D721Med (cell line): Measurements from ENCODE around the gene TDP2.
"Not testable (repeated sequence)": the region's sequence is repeated elsewhere in the genome, so short reads cannot be mapped to it uniquely, and the experiment has no call there.

ENCODE experiments used
- DNase-seq: peaks from one replicate; pipeline ENCODE4 v3.0.0; 2011; ENCODE audit warnings: low spot score; ENCODE audit not compliant: insufficient read length
- FAIRE-seq: peaks from 2 replicates; lab custom pipeline; 2011; peaks lifted over from hg19 to GRCh38; lab: Jason Lieb, UNC
- TF ChIP-seq, protein P1 (sequence below): IDR thresholded peaks from 2 replicates; pipeline ENCODE4 v1.5.1; 2012; ENCODE audit warnings: mild to moderate bottlenecking, control low read depth; ENCODE audit not compliant: insufficient read depth; ENCODE audit errors: missing control alignments

Gene TDP2

DNA sequence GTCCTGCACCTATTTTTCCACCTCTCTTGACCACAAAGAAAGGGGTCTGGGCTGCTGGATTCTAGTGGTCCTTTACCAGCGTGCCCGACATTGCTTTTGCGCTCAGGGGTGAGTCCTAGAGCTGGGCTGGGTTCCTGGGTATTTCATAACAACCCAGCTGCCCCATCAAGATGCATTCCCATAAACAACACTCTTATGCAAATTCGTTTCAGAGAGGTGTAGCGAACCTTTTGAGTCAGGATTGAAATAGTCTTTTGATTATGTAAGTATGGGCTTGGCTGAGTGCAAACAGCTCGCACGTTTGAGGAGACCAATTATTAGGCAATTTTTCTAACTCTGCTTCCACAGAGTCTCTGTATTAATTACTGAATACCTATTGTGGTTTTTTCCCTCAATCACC lies 13.9 kb upstream of the TDP2 start:
- FAIRE-seq, result no peak
- DNase-seq, result no peak
- TF ChIP-seq, protein P1, sequence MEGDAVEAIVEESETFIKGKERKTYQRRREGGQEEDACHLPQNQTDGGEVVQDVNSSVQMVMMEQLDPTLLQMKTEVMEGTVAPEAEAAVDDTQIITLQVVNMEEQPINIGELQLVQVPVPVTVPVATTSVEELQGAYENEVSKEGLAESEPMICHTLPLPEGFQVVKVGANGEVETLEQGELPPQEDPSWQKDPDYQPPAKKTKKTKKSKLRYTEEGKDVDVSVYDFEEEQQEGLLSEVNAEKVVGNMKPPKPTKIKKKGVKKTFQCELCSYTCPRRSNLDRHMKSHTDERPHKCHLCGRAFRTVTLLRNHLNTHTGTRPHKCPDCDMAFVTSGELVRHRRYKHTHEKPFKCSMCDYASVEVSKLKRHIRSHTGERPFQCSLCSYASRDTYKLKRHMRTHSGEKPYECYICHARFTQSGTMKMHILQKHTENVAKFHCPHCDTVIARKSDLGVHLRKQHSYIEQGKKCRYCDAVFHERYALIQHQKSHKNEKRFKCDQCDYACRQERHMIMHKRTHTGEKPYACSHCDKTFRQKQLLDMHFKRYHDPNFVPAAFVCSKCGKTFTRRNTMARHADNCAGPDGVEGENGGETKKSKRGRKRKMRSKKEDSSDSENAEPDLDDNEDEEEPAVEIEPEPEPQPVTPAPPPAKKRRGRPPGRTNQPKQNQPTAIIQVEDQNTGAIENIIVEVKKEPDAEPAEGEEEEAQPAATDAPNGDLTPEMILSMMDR, result no peak

DNA sequence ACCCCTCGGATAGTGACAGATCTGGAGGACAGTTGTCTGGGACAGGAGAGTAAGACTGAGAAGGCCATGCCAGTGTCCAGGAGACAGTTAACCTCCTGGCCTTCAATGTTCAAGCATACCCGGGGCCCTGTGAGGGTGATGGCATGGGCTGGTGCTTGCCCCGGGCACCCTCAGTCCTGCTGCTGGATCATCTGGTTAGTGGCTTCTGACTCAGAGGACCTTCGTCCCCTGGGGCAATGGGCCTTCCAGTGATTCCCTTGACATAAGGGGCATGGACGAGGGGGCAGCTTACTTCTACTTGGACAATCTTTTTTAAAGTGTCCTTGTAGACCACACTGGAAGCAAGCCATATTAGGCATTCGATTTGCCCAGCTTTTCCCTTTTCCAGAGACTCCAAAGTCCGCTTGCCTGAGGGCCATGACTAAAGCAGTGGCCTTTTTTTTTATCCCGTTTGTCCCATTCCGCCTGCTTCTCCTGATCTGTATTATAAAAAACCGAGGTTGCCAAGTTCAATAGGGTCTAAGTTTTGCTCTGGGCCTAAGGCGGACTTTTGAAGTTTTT lies 12.2 kb upstream of the TDP2 start:
- not testable (repeated sequence) for FAIRE-seq, DNase-seq

DNA sequence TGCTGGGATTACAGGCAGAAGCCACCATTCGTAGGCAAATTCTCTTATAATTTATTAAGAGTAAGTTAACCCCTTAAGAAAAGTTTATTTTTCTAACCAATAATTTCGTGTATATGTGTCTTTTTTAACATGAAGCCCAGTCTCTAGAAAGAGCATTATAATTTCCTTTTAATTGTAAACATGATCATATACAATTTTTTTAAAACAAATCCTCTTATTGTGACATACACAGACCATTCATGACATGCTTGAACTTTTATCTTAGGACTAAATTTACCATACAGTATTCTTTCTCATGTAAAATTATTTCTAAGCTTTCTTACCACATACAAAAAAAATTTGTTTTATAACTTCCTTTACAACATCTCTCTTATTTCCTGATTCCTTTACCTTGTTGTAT lies 6.9 kb upstream of the TDP2 start:
- TF ChIP-seq, protein P1, result no peak
- no peak for FAIRE-seq

DNA sequence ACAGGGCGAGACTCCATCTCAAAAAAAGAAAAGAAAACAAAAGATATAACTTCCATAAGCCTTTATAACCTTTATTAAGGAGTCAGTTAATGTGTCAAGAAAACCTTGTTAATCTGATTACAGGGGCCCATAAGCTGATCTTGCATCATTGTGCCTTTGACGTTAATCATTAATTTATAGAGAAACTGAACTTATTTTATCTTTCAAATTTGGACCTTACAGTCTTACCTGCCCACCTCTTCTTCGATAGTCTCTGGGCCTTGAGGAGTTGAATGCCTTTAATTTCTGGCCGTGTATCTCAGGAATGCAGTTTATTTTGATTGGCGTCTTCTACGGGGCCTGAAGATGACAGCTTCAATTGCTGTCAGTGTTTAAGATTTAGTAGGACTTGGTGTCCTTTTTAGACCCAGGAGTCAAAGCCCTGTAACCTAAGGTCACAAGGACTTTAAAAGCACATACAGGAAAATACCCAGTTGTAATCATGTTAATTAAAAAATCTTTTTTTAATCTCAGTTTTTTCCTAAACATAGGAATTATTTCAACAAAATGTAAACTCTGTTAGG lies 6.0 kb upstream of the TDP2 start:
- FAIRE-seq (no peak), DNase-seq (no peak)
- TF ChIP-seq, protein P1, result no peak

More for the DNA sequence above, 6.9 kb upstream of the TDP2 start:
- DNase-seq, result no peak

DNA sequence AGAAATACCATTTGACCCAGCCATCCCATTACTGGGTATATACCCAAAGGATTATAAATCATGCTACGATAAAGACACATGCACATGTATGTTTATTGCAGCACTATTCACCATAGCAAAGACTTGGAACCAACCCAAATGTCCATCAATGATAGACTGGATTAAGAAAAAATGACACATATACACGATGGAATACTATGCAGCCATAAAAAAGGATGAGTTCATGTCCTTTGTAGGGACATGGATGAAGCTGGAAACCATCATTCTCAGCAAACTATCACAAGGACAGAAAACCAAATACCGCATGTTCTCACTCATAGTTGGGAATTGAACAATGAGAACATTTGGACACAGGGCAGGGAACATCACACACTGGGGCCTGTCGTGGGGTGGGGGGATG lies 4.4 kb upstream of the TDP2 start:
- not testable (repeated sequence) for DNase-seq, FAIRE-seq

DNA sequence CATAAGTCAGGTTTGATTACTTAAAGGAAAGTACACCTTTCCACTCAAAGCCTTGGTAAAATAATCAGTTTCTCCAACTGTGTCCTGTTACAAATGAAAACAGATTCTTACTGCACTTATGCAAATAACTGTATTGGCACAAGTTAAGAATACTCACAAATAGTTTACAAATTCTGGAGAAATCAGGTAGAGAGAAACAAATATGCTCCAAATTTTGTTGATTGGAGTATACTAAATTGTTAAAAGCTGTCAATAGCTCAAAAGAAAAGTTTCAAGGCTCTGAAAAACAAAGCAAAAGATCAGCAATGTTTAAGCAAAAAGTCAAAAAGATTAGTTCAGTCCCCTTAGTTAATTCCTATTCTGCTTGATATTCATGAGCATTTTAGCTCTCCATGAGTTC lies 3.8 kb upstream of the TDP2 start:
- not testable (repeated sequence) for DNase-seq, FAIRE-seq

DNA sequence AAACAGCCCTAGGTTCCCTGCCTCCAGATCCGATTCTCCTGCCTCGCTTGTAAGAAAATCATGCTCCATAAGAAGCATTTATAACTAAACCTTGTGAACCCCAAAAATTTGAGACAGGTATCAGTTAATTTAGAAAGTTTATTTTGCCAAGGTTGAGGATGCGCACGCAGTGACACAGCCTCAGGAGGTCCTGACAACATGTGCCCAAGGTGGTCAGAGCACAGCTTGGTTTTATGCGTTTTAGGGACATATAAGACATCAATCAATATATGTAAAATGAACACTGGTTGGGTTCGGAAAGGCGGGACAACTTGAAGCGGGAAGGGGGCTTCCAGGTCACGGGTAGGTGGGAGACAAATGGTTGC lies 2.3 kb upstream of the TDP2 start:
- no peak for FAIRE-seq
- DNase-seq, result no peak
- TF ChIP-seq, protein P1, result no peak

DNA sequence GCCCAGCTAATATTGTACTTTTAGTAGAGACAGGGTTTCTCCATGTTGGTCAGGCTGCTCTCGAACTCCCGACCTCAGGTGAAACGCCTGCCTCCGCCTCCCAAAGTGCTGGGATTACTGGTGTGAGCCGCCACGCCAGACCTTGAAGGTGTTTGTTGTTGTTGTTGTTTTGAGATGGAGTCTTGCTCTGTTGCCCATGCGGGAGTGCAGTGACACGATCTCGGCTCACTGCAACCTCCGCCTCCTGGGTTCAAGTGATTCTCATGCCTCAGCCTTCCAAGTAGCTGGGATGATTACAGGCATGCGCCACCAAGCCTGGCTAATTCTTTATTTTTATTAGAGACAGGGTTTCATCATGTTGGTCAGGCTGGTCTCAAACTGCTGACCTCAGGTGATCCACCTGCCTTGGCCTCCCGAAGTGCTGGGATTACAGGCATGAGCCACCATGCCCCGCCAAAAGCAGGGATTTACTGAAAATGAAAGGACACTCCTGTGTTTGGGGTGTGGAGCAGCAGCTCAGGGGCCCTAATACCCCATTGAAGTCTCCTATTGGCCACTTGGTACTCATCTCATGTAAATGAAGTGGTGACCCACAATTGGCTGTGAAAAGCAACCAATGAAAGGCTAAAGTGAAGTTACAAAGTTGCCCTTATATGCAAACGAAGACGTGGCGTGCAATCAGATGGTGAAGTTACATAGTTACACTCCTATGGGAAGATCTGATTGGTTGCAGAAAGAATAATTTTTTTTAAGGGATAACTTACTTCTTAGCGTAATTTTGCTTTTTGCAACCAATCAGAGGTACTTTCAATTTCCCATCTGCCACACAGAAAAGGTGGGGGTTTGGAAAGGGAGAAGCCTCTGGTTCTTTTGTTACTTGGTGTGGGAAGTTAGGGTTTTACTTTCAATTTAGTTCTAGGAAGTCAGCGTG lies 1.6 kb upstream of the TDP2 start:
- FAIRE-seq, DNase-seq: not testable (repeated sequence)

DNA sequence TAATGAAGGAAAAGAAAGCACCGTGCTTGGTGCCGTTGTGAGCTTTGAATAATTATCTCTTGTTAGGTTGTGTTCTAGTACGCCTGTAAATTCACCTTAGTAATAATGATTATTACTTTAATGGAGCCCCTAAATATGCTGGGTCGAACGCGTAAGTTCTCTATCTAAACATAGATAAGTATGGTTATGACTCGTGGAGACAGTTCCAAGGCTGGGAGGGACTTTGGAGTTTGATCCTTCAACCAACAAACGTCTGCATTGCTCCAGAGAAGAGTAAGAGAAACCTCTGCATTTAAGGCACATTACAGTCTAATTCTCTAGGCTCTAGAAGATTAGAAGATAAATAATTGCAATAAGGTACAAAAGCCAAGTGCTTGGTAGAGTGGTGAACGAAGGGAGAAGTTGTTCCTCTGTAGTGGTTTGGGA lies 692 bp upstream of the TDP2 start:
- no peak for FAIRE-seq
- DNase-seq, result no peak
- TF ChIP-seq, protein P1, result no peak
